Measurements from ENCODE around the gene TAF3.

TAF3 gene

GRCh38 chr10:7895699-7896090, 77.4 kb downstream of the TAF3 start:
- Histone ChIP-seq H3K9me2 (replicated peaks; ENCODE audit: insufficient read depth, low read length) (no peaks in the 10 kb centered on the region), H3K4me3 (ENCODE audit: insufficient read depth, low read length, poor library complexity, severe bottlenecking) (no peak overlapping the region), H3K79me2 (ENCODE audit: insufficient read depth, low read length) (no peaks in the 10 kb centered on the region), H3K9ac (ENCODE audit: low read length) (no peak overlapping the region), H3F3A (ENCODE audit: insufficient read depth) (no peaks in the 10 kb centered on the region), H3K27ac (ENCODE audit: low read depth, low read length) (no peak overlapping the region), H4K20me1 (ENCODE audit: low read depth, low read length) (peaks cover 2% of the 10 kb centered on the region; the same call in 1 of the 2 replicates), H3K4me2 (ENCODE audit: low read depth, low read length, poor library complexity, severe bottlenecking) (no peak overlapping the region), H3K27me3 (ENCODE audit: low read length) (no peaks in the 10 kb centered on the region), H3K9me3 (ENCODE audit: insufficient read depth, low read length) (no peaks in the 10 kb centered on the region), H3K36me3 (ENCODE audit: low read length) (no peaks in the 10 kb centered on the region), H2AFZ (ENCODE audit: low read depth, low read length, severe bottlenecking) (no peak overlapping the region)
- TF ChIP-seq EZH2phosphoT487 (conservative IDR thresholded peaks at IDR 0.05; ENCODE audit: low read length), result no peak
- TF ChIP-seq CTCF (IDR thresholded peaks at IDR 0.05; ENCODE audit: insufficient read depth, low read length, poor library complexity, severe bottlenecking), result no peak

DNA sequence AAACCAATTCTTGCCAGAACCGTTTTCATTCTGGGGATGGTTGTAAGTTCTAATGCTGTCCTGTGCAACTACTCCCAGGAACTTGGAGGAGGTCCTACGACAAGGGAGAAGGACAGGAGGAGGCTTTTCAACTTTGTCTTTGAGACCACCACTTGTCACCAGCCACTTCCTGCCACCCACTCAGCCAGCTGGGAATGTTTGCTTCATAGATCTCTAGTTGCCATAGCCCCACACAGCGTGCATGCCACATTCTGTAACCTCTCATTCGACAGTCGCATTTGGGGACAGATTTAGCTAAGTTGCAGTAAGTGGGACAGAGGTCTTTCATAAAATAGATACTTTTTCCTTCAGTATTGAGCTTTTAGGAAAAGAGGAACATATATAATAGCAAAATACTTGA, 78.0 kb downstream of the TAF3 start:
- H3F3A ChIP-seq (ENCODE audit: insufficient read depth), result no peaks in the 10 kb centered on the region
- no peaks in the 10 kb centered on the region for H3K9me3 ChIP-seq (ENCODE audit: insufficient read depth, low read length)
- H2AFZ ChIP-seq (ENCODE audit: low read depth, low read length, severe bottlenecking), result no peak overlapping the region
- H4K20me1 ChIP-seq (ENCODE audit: low read depth, low read length), result no peaks in the 10 kb centered on the region
- H3K4me2 ChIP-seq (ENCODE audit: low read depth, low read length, poor library complexity, severe bottlenecking), result no peak overlapping the region
- H3K9ac ChIP-seq (ENCODE audit: low read length), result no peak overlapping the region
- no peaks in the 10 kb centered on the region for H3K27me3 ChIP-seq (ENCODE audit: low read length)
- H3K4me3 ChIP-seq (ENCODE audit: insufficient read depth, low read length, poor library complexity, severe bottlenecking), result no peak overlapping the region
- H3K27ac ChIP-seq (ENCODE audit: low read depth, low read length), result no peak overlapping the region
- no peaks in the 10 kb centered on the region for H3K9me2 ChIP-seq (replicated peaks; ENCODE audit: insufficient read depth, low read length)
- no peaks in the 10 kb centered on the region for H3K36me3 ChIP-seq (ENCODE audit: low read length)
- TF ChIP-seq EZH2phosphoT487 (conservative IDR thresholded peaks at IDR 0.05; ENCODE audit: low read length), result no peak
- TF ChIP-seq CTCF (IDR thresholded peaks at IDR 0.05; ENCODE audit: insufficient read depth, low read length, poor library complexity, severe bottlenecking), result no peak
- H3K79me2 ChIP-seq (ENCODE audit: insufficient read depth, low read length), result no peaks in the 10 kb centered on the region

DNA sequence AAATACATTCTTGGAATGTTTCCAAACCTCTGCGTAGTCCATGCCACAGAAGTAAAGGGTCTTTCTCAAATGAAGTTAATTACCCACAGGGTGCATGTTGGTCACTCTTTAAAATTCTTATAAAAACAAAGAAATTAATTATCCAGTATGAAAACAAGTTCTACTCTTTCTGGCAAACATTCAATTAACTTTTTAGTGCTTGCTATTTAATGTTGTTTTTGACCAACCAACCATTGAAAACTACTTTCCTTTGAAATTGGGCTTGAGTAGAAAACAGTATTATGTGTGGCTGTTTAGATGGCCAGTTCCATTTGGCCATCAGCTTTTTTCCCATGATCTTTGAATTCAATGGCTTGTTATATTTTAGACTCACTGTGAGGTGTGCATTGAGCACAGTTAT, 83.0 kb downstream of the TAF3 start:
- Histone ChIP-seq H3K79me2 (ENCODE audit: insufficient read depth, low read length) (peaks cover 8% of the 10 kb centered on the region; the same call in 1 of the 2 replicates), H3F3A (ENCODE audit: insufficient read depth) (no peaks in the 10 kb centered on the region), H3K27me3 (ENCODE audit: low read length) (no peaks in the 10 kb centered on the region), H3K4me3 (ENCODE audit: insufficient read depth, low read length, poor library complexity, severe bottlenecking) (no peak overlapping the region), H4K20me1 (ENCODE audit: low read depth, low read length) (0 out of 2 replicates have a peak, but pooled peaks cover 3% of the 10 kb centered on the region), H3K4me2 (ENCODE audit: low read depth, low read length, poor library complexity, severe bottlenecking) (no peak overlapping the region), H2AFZ (ENCODE audit: low read depth, low read length, severe bottlenecking) (no peak overlapping the region), H3K9me2 (replicated peaks; ENCODE audit: insufficient read depth, low read length) (no peaks in the 10 kb centered on the region), H3K9me3 (ENCODE audit: insufficient read depth, low read length) (no peaks in the 10 kb centered on the region), H3K9ac (ENCODE audit: low read length) (no peak overlapping the region), H3K36me3 (ENCODE audit: low read length) (no peaks in the 10 kb centered on the region), H3K27ac (ENCODE audit: low read depth, low read length) (no peak overlapping the region)
- TF ChIP-seq CTCF (IDR thresholded peaks at IDR 0.05; ENCODE audit: insufficient read depth, low read length, poor library complexity, severe bottlenecking), result no peak

Measured in SU-DHL-6 (cell line).